ENCODE measurements around the gene UCMA. TPM values are rescaled to one million over a fixed set of nuclear protein-coding genes. Genes with fewer than 3 reads are reported as not detected.

Gene UCMA
- total and polyA plus RNA-seq, 4 donors, result not detected

DNA sequence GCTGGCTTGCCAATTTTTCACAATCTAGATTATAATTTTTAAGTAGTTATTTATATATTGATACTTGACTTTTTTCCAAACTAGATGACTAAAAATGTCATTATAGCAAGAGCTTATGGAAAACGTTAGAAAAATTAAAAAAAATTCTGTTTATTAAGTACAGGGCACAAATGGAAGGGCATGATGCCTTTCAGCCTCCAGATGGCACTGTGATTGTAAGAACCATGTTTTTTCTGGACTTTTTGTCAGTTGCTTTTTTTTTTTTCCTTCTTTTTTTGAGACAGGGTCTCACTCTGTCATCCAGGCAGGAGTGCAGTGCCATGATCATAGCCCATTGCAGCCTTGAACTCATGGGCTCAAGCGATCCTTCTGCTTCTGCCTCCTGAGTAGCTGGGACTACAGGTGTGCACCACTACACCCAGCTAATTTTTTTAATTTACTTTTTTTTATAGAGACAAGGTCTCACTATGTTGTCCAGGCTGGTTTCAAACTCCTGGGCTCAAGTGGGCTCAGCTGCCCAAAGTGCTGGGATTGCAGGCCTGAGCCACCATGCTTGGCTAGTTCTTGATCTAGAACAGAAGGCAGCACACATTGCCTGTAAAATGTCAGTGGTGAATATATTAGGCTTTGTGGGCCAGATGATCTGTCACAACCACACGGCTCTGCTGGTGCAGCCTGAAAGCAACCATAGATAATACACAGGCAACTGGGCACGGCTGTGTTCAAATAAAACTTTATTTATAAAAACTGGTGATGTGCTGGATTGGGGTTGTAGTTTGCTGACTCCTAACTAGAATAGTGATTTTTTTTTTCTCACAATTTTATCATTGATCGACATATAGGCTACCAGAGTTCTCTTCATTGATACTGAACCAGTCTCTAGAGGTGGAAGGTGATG, 27.4 kb downstream of the UCMA start:
- TF ChIP-seq, protein P1, sequence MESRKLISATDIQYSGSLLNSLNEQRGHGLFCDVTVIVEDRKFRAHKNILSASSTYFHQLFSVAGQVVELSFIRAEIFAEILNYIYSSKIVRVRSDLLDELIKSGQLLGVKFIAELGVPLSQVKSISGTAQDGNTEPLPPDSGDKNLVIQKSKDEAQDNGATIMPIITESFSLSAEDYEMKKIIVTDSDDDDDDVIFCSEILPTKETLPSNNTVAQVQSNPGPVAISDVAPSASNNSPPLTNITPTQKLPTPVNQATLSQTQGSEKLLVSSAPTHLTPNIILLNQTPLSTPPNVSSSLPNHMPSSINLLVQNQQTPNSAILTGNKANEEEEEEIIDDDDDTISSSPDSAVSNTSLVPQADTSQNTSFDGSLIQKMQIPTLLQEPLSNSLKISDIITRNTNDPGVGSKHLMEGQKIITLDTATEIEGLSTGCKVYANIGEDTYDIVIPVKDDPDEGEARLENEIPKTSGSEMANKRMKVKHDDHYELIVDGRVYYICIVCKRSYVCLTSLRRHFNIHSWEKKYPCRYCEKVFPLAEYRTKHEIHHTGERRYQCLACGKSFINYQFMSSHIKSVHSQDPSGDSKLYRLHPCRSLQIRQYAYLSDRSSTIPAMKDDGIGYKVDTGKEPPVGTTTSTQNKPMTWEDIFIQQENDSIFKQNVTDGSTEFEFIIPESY (IDR thresholded peaks at IDR 0.05), result no peak
- peak; percentile 73 to 77 for TF ChIP-seq RAD21 (IDR thresholded peaks at IDR 0.05)
- TF ChIP-seq, protein P2, sequence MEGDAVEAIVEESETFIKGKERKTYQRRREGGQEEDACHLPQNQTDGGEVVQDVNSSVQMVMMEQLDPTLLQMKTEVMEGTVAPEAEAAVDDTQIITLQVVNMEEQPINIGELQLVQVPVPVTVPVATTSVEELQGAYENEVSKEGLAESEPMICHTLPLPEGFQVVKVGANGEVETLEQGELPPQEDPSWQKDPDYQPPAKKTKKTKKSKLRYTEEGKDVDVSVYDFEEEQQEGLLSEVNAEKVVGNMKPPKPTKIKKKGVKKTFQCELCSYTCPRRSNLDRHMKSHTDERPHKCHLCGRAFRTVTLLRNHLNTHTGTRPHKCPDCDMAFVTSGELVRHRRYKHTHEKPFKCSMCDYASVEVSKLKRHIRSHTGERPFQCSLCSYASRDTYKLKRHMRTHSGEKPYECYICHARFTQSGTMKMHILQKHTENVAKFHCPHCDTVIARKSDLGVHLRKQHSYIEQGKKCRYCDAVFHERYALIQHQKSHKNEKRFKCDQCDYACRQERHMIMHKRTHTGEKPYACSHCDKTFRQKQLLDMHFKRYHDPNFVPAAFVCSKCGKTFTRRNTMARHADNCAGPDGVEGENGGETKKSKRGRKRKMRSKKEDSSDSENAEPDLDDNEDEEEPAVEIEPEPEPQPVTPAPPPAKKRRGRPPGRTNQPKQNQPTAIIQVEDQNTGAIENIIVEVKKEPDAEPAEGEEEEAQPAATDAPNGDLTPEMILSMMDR (IDR thresholded peaks at IDR 0.05; ENCODE audit: low read depth, low read length, missing input control), result peak; percentile 62
- Histone ChIP-seq H3K4me1 (ENCODE audit: control insufficient read depth in 4 of 4, insufficient read depth in 4 of 4, low read length in 3 of 4) (peaks cover 0 to 4% (median 0%) of the 10 kb centered on the region in 4 donors), H3K9ac (ENCODE audit: low read depth in 1 of 2, low read length in 2 of 2) (no peak overlapping the region), H3K9me3 (ENCODE audit: control insufficient read depth in 4 of 4, low read length in 3 of 4) (no peaks in the 10 kb centered on the region), H3K4me3 (ENCODE audit: low read depth in 1 of 3, low read length in 3 of 3) (no peak overlapping the region), H3K36me3 (ENCODE audit: control insufficient read depth in 4 of 4, insufficient read depth in 3 of 4, low read depth in 1 of 4, low read length in 3 of 4) (no peaks in the 10 kb centered on the region), H3K27me3 (ENCODE audit: control insufficient read depth in 4 of 4, insufficient read depth in 4 of 4, low read length in 3 of 4) (no peaks in the 10 kb centered on the region), H3K27ac (ENCODE audit: low read depth in 1 of 2, low read length in 2 of 2) (no peak overlapping the region)
- 63% methylated on average over 5 of the region's 5 CpGs for WGBS
- no peak for DNase-seq (ENCODE audit: low spot score)

DNA sequence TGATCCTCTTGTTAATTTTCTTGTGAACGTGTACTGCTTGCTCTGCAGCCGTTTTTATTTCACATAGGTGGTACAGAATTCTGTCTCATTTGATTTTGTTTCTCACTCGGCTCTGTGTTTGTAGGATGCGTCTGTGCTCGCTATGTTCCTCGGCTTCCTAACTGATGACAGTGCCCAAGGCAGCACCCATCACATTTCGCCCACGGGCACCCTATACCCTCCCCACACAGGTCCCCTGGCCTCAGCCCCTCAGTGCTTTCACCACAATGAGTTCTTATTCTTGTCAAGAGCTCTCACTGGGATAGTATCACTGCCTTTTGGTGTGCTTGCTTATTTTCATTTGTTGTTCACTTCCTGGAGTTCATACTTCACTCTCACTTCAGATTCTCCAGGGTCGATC, 28.1 kb downstream of the UCMA start:
- Histone ChIP-seq H3K9ac (ENCODE audit: low read depth in 1 of 2, low read length in 2 of 2) (no peak overlapping the region), H3K9me3 (ENCODE audit: control insufficient read depth in 4 of 4, low read length in 3 of 4) (no peaks in the 10 kb centered on the region), H3K36me3 (ENCODE audit: control insufficient read depth in 4 of 4, insufficient read depth in 3 of 4, low read depth in 1 of 4, low read length in 3 of 4) (no peaks in the 10 kb centered on the region), H3K27me3 (ENCODE audit: control insufficient read depth in 4 of 4, insufficient read depth in 4 of 4, low read length in 3 of 4) (no peaks in the 10 kb centered on the region), H3K4me3 (ENCODE audit: low read depth in 1 of 3, low read length in 3 of 3) (no peak overlapping the region), H3K27ac (ENCODE audit: low read depth in 1 of 2, low read length in 2 of 2) (no peak overlapping the region), H3K4me1 (ENCODE audit: control insufficient read depth in 4 of 4, insufficient read depth in 4 of 4, low read length in 3 of 4) (peaks cover 0 to 4% (median 0%) of the 10 kb centered on the region in 4 donors)
- 92% methylated on average over 9 of the region's 9 CpGs for WGBS
- TF ChIP-seq, protein P2 (IDR thresholded peaks at IDR 0.05; ENCODE audit: low read depth, low read length, missing input control), result no peak
- TF ChIP-seq RXRA (IDR thresholded peaks at IDR 0.05), result no peak
- no peak for DNase-seq (ENCODE audit: low spot score)

DNA sequence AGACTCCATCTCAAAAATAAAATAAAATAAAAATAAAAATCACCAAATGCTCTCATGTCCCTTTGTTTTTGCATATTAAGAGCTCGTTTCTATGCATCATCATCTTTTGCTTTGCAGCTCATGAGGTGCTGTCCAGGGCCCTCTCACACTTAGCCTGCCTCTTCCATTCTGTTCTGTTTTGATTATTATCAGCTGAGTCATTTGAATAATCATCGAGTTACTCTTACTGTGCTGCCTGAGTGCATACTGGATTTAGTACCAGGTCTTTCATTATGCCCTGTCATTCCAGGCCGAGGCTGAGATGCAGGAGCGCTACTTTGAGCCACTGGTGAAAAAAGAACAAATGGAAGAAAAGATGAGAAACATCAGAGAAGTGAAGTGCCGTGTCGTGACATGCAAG, 33.0 kb downstream of the UCMA start:
- Histone ChIP-seq H3K36me3 (ENCODE audit: control insufficient read depth in 4 of 4, insufficient read depth in 3 of 4, low read depth in 1 of 4, low read length in 3 of 4) (no peaks in the 10 kb centered on the region), H3K4me3 (ENCODE audit: low read depth in 1 of 3, low read length in 3 of 3) (no peak overlapping the region), H3K4me1 (ENCODE audit: control insufficient read depth in 4 of 4, insufficient read depth in 4 of 4, low read length in 3 of 4) (peaks cover 0 to 4% (median 0%) of the 10 kb centered on the region in 4 donors), H3K27me3 (ENCODE audit: control insufficient read depth in 4 of 4, insufficient read depth in 4 of 4, low read length in 3 of 4) (no peaks in the 10 kb centered on the region), H3K9ac (ENCODE audit: low read depth in 1 of 2, low read length in 2 of 2) (no peak overlapping the region), H3K27ac (ENCODE audit: low read depth in 1 of 2, low read length in 2 of 2) (no peak overlapping the region), H3K9me3 (ENCODE audit: control insufficient read depth in 4 of 4, low read length in 3 of 4) (no peaks in the 10 kb centered on the region)
- no peak for DNase-seq (ENCODE audit: low spot score)
- 94% methylated on average over 6 of the region's 6 CpGs for WGBS
- TF ChIP-seq HNF4A (conservative IDR thresholded peaks at IDR 0.05) (no peak), RXRA (IDR thresholded peaks at IDR 0.05) (no peak), RAD21 (IDR thresholded peaks at IDR 0.05) (no peak), FOXA1 (IDR thresholded peaks at IDR 0.05) (no peak), FOXA2 (IDR thresholded peaks at IDR 0.05) (no peak), TAF1 (conservative IDR thresholded peaks at IDR 0.05) (no peak)
- TF ChIP-seq, protein P2 (IDR thresholded peaks at IDR 0.05; ENCODE audit: low read depth, low read length, missing input control), result no peak
- TF ChIP-seq, protein P3, sequence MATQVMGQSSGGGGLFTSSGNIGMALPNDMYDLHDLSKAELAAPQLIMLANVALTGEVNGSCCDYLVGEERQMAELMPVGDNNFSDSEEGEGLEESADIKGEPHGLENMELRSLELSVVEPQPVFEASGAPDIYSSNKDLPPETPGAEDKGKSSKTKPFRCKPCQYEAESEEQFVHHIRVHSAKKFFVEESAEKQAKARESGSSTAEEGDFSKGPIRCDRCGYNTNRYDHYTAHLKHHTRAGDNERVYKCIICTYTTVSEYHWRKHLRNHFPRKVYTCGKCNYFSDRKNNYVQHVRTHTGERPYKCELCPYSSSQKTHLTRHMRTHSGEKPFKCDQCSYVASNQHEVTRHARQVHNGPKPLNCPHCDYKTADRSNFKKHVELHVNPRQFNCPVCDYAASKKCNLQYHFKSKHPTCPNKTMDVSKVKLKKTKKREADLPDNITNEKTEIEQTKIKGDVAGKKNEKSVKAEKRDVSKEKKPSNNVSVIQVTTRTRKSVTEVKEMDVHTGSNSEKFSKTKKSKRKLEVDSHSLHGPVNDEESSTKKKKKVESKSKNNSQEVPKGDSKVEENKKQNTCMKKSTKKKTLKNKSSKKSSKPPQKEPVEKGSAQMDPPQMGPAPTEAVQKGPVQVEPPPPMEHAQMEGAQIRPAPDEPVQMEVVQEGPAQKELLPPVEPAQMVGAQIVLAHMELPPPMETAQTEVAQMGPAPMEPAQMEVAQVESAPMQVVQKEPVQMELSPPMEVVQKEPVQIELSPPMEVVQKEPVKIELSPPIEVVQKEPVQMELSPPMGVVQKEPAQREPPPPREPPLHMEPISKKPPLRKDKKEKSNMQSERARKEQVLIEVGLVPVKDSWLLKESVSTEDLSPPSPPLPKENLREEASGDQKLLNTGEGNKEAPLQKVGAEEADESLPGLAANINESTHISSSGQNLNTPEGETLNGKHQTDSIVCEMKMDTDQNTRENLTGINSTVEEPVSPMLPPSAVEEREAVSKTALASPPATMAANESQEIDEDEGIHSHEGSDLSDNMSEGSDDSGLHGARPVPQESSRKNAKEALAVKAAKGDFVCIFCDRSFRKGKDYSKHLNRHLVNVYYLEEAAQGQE (IDR thresholded peaks at IDR 0.05), result no peak
- TF ChIP-seq, protein P1 (IDR thresholded peaks at IDR 0.05), result no peak

Data from liver (tissue), 9 donors.